ENCODE results near the gene ZSCAN2.
"Not testable (repeated sequence)": the region's sequence is repeated elsewhere in the genome, so short reads cannot be mapped to it uniquely, and the experiment has no call there.

Gene ZSCAN2

GRCh38 chr15:84641871-84642270 lies 41.1 kb downstream of the ZSCAN2 start:
- not testable (repeated sequence) for DNase-seq (ENCODE audit: low read depth)

DNA sequence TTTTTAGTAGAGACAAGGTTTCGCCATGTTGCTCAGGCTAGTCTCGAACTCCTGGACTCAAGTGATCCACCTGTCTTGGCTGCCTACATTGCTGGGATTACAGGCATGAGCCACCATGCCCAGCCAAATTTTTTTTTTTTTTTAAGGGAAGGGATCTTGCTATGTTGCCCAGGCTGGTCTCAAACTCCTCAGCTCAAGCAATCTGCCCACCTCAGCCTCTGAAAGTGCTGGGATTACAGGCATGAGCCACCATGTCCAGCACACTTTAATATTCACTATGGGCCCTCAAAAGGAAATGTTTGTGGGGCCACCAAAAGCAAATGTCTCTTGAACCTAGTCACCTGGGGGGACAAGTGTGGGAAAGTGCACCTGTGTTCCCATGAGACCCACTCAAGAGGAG lies 41.8 kb downstream of the ZSCAN2 start:
- not testable (repeated sequence) for DNase-seq (ENCODE audit: low read depth)

- no peak for DNase-seq (ENCODE audit: low read depth)
Observed at GRCh38 chr15:84643838-84644237, 43.0 kb downstream of the ZSCAN2 start.

DNA sequence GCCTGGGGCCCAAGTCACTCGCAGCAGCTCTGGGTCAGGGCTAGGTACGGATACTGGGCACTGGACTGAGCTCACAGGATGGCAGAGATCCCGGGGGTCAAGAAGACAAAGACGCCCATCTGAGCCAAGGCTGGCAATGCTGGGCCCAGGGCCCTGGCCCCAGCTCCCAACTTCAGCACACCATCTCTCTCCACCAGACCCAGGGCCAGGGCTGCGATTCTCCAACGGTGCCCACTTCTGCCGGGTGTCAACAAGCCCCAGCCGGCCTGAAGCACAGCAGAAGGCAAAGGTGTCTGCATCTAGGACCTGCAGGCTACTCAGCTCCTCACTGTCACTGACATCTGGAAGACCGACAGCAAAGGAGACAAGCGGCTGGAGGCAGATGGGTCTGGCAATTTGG lies 44.7 kb downstream of the ZSCAN2 start:
- DNase-seq (ENCODE audit: low read depth): no peak

GRCh38 chr15:84645997-84646396 lies 45.2 kb downstream of the ZSCAN2 start:
- DNase-seq (ENCODE audit: low read depth): no peak

- no peak for DNase-seq (ENCODE audit: low read depth)
Observed at GRCh38 chr15:84647726-84648125, 46.9 kb downstream of the ZSCAN2 start.

DNA sequence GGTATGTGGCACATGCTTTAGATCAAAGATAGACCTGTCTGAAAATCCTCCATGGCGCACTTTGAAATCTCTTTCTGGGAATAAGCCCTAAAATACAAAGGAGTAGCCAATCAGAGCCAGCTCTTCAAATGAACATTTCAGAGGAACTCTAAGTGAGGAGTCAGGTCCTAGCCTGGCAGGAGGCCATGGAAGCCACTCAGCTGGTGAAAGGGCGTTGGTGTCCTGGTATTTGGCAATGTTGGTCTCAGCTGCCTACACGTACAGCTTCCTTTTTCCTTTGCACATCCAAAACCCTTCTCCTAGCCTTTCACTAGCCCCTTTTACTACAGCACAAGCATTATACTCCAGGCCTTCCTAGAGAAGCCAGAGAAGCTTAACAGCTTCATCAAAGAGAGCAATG lies 47.7 kb downstream of the ZSCAN2 start:
- no peak for DNase-seq (ENCODE audit: low read depth)

GRCh38 chr15:84649706-84650105 lies 48.9 kb downstream of the ZSCAN2 start:
- no peak for DNase-seq (ENCODE audit: low read depth)

DNA sequence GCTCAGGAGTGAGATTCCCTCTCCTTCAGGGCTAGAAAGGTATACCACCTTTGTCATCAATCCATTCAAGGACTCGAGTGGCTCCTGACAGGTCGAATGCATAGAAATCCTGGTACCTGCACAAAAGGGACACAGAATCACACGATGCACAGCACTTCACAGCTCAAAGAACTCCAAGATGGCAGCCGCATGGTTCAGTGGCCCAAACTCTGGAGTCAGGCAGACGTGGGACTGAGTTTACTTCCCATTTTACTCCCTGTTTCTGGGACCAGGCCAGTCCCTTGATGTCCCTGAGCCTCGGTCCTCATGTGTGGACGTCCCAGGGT lies 52.7 kb downstream of the ZSCAN2 start:
- DNase-seq (ENCODE audit: low read depth): no peak

- DNase-seq (ENCODE audit: low read depth): peak; percentile 93
Observed at GRCh38 chr15:84653910-84654688, 53.3 kb downstream of the ZSCAN2 start, which contains the start of gene WDR73. Gene WDR73 (minus strand): TSS chr15:84654283. CDS start chr15:84654274, 9 bp downstream.

GRCh38 chr15:84654689-84655453 lies 54.1 kb downstream of the ZSCAN2 start:
- DNase-seq (ENCODE audit: low read depth): peak; percentile 77

- no peak for DNase-seq (ENCODE audit: low read depth)
Observed at GRCh38 chr15:84656972-84657371, 56.2 kb downstream of the ZSCAN2 start.

DNA sequence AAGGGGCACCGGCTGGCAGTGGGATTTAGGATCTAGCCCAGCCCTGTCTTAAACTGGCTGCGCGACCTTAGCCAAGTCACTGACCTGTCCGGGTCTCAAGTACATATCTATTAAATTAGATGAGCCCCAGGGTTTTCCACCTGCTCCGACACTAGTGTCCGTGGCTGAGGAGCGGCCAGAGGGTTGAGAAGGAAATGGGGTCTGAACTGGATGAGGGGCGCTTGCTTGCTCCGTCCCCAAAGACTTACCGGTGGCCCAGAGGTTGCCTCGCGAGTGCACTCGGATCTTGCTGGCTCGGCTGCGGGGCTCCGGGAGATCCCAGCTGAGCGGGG lies 56.9 kb downstream of the ZSCAN2 start:
- DNase-seq (ENCODE audit: low read depth): no peak

DNA sequence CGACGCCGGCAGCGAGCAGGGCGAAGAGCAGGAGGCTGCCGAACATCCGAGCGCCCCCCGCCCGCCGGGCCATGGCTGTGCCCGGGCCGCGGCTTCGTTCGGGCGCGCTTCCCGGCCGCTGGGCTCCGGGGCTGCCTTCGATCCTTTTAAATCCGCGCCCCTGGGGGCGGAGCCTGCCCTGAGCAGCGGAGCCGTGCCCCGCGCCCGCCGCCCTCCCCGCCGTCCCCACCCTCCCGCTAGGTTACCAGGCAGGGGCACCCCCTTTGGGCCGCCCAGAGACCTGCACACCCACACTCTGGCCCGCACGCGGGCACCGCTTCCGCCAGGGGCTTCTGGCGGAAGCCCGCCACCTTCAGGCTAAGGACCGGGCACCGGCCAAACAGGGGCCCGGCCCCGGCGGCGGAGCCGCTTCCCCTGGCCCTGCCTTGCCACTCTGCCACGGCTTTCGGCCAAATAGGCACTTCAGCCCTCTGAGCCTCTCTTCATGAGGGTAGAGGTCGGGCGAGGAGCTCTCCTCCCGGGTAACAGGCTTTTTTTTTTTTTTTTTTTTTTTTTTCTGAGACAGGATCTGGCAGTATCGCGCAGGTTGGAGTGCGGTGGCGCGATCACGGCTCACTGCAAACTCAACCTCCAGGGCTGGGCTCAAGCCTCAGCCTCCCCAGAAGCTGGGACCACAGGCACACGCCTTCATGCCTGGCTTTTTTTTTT lies 57.4 kb downstream of the ZSCAN2 start, which contains the start of gene NMB:
NMB (minus strand) TSS at position 120 of the 708 bp plus-strand sequence; CDS start at position 73, 47 bp downstream.
- DNase-seq (ENCODE audit: low read depth): peak; percentile 62

GRCh38 chr15:84658788-84659411 lies 58.1 kb downstream of the ZSCAN2 start:
- DNase-seq (ENCODE audit: low read depth): no peak

DNA sequence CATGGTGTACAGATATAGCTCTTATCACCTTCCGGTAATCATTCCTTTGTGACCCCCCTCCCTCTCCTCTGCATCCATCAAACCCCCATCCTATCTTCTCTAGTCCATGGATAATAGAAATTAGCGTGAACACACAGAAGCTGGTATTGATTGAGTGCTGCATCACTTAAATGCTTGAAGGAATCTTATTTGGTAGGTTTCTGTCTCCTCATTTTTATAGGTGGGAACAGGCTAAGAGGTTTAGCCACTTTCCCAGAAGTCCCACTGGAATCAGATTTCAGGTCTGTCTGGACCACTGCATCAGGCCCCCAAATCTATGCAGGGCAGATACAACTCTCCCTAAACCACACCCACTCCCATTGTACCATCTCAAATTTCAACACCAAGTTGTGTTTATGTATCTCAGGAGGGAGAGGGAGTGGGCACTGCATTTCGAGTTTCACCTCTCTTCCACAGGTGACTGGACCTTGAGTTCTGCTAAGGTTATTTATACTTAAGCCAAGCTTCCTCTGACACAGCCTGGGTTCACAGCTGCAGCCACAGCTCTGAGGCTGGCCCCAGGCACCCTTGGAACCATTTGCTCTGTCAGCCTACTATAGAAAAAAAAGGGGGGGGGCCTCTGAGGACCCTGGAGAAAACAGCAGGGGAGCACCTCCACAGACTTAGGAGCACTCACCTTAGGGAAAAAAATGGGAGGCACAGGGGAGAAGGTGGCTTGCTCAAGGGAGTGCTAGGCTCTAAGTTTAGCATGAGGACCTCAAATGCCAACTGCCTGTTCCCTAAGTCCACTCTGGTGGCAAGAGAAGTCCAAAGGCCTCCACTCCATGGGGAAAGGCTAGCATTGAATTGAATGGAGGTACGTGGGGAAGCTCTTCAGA lies 59.3 kb downstream of the ZSCAN2 start:
- DNase-seq (ENCODE audit: low read depth): no peak

DNA sequence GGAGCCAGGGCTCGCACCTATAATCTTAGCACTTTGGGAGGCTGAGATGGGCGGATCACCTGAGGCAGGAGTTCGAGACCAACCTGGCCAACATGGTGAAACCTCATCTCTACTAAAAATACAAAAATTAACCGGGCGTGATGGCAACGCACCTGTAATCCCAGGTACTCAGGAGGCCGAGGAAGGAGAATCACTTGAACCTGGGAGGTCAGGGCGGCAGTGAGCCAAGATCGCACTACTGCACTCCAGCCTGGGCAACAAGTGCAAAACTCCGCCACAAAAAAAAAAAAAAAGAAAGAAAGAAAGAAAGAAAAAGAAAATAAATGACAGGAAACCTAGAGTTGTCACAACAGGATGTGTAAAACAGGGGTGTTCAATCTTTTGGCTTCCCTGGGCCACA lies 60.2 kb downstream of the ZSCAN2 start:
- DNase-seq (ENCODE audit: low read depth): no peak

DNA sequence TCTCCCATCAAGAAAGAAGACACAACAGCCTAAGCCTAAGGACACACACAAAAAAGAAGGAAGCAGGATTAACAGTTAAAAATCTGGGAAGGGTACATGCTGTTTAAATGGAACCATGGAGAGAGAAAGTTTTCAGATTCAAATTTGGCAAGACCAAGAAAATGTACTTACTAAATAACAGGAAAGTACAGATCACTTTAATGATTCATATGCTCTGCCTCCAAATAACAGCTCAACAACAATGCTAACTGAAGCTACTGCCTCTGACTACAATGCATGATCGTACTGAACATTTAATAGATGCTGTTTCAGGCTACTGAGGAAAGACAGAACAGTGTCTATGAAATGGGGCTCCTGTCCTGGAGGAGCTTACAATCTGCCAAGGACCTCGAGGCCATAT lies 65.6 kb downstream of the ZSCAN2 start:
- peak; percentile 59 for DNase-seq (ENCODE audit: low read depth)

DNA sequence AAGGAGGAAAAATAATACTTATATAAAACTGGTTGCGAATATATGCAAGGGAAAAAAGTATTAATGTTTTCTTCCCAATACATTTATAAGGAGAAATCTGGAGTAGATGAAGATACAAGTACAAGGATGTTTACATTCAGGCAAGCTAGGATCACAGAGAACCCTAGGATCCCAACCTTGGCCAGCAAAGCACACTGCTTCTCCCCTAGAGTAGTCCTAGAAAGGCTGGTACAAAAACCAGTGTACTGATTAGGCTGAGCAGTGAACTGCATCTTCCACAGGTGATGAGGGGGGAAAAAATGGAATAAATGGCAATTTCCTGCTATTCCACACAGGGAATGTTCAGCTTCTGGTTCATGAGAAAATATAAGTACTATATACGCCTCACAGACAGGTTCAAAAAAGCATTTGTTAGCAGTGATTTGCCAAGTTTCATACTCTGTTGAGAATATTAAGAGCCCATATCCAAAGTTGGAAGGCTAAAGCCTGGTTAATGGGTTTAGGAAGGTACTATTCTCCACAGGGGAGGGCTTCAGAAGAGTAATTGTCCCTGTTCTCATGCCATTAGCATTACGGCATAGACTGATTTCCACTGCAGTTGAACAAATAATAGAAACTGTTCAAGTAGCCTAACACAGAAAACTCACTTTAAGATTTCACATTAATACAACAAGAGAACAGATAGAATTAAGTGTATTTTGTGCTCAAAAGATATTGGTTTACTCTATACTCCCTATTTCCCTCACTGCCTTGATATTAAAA lies 67.6 kb downstream of the ZSCAN2 start:
- DNase-seq (ENCODE audit: low read depth): no peak

DNA sequence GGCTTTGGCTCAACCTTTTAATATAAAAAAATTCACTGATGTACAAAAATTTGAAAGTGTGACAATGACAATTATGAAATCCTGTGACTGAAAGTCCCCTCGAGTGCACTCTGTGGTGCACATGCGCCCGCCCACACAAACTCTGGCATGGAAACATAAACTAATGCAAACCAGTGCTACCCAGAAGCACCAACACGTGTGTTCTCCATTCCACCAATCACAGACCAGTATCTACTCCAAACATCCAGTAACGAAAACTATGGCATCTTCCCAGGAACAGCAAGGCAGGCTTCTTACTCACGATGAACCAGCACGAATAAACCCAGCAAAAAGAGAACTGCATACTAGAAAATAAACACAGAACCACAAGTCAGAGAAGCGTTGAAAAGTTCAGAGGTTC lies 68.9 kb downstream of the ZSCAN2 start:
- peak; percentile 36 for DNase-seq (ENCODE audit: low read depth)

GRCh38 chr15:84671211-84671610 lies 70.4 kb downstream of the ZSCAN2 start:
- DNase-seq (ENCODE audit: low read depth): peak; percentile 93
